GM23248 (cell line): Measurements from ENCODE around the gene SERAC1.

Source experiments
- EZH2 ChIP-seq: fragments of 200-600 bp; sonication (generic); IDR thresholded peaks from 2 replicates; pipeline ENCODE4 v1.6.1; 2018; ENCODE audit warnings: antibody characterized with exemption, mild to moderate bottlenecking; ENCODE audit not compliant: insufficient read depth, poor library complexity, severe bottlenecking
- EZH2phosphoT487 ChIP-seq: fragments of 200-600 bp; sonication (generic); IDR thresholded peaks from 2 replicates; pipeline ENCODE4 v1.6.1; 2018; ENCODE audit warnings: antibody characterized with exemption, moderate library complexity, mild to moderate bottlenecking, low read depth; ENCODE audit not compliant: insufficient read depth

DNA sequence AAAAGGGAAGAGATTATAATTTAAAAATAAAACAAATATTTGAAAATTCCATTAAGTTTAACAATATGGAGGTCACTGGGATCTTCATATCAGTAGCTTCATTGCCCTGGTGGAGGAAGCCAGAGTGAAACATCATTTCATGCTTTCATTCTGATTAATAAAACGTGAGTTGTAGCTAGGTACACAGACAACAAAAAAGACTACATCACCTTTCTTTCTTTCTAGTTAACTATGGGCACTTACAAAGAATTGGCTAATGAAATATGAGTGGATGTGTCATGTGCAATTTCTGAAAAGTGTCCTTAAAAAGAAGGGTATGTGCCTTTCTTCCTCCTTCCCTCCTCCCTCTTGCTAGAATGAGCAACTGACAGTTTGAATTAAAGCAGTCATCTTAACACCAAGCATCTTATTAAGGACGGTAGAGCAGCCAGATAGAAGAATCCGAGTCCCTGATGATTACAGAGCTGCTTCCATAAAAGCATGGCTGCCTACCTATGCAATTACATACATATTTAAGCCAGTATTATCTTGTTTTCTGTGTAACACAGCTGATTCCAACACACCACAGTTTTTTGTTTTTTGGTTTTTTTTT lies 3.4 kb downstream of the SERAC1 start:
- TF ChIP-seq EZH2phosphoT487, result no peak
- TF ChIP-seq EZH2, result no peak
